Right lobe of liver (tissue), 4 donors: Measurements from ENCODE around the gene PTPRN2.

Source experiments
- POLR2A ChIP-seq: fragments of 450-650 bp; IDR thresholded peaks from one replicate; pipeline ENCODE4 v1.6.1; 2017; ENCODE audit warnings: antibody characterized with exemption, mild to moderate bottlenecking
- TF ChIP-seq, protein P1 (sequence below), 4 donors: fragments of 200-600 bp in 3 of 4; fragments of 450-650 bp in 1 of 4; IDR thresholded peaks; one replicate each; pipeline versions ENCODE4 v1.5.1 to v1.8.0; 2016 to 2022; ENCODE audit warnings: antibody characterized with exemption in 4 of 4, mild to moderate bottlenecking in 2 of 4
- donor health status: DM: no; HTN: no; CAD: no.
- donor health status: DM: no; HTN: no; CAD: no.
- donor health status: DM: no; HTN: yes; CAD: no.

GRCh38 chr7:157537056-157537455 is 1050.6 kb downstream of the PTPRN2 start:
- TF ChIP-seq, protein P1, sequence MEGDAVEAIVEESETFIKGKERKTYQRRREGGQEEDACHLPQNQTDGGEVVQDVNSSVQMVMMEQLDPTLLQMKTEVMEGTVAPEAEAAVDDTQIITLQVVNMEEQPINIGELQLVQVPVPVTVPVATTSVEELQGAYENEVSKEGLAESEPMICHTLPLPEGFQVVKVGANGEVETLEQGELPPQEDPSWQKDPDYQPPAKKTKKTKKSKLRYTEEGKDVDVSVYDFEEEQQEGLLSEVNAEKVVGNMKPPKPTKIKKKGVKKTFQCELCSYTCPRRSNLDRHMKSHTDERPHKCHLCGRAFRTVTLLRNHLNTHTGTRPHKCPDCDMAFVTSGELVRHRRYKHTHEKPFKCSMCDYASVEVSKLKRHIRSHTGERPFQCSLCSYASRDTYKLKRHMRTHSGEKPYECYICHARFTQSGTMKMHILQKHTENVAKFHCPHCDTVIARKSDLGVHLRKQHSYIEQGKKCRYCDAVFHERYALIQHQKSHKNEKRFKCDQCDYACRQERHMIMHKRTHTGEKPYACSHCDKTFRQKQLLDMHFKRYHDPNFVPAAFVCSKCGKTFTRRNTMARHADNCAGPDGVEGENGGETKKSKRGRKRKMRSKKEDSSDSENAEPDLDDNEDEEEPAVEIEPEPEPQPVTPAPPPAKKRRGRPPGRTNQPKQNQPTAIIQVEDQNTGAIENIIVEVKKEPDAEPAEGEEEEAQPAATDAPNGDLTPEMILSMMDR (IDR thresholded peaks at IDR 0.05): no peak
- TF ChIP-seq POLR2A: no peak
